Measurements from ENCODE around the gene TRIM5.
A peak's percentile ranks its signal among the peaks of the same experiment; 100 is the strongest.
"Not testable (repeated sequence)": the region's sequence is repeated elsewhere in the genome, so short reads cannot be mapped to it uniquely, and the experiment has no call there.

Gene TRIM5

GRCh38 chr11:5696210-5696609 lies 11.3 kb upstream of the TRIM5 start:
- TF ChIP-seq, protein P1, sequence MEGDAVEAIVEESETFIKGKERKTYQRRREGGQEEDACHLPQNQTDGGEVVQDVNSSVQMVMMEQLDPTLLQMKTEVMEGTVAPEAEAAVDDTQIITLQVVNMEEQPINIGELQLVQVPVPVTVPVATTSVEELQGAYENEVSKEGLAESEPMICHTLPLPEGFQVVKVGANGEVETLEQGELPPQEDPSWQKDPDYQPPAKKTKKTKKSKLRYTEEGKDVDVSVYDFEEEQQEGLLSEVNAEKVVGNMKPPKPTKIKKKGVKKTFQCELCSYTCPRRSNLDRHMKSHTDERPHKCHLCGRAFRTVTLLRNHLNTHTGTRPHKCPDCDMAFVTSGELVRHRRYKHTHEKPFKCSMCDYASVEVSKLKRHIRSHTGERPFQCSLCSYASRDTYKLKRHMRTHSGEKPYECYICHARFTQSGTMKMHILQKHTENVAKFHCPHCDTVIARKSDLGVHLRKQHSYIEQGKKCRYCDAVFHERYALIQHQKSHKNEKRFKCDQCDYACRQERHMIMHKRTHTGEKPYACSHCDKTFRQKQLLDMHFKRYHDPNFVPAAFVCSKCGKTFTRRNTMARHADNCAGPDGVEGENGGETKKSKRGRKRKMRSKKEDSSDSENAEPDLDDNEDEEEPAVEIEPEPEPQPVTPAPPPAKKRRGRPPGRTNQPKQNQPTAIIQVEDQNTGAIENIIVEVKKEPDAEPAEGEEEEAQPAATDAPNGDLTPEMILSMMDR (IDR thresholded peaks at IDR 0.05; ENCODE audit: low read length, missing control alignments): no peak
- no peak for DNase-seq (ENCODE audit: low read depth)
- H3K4me3 ChIP-seq (replicated peaks; ENCODE audit: low read depth, low read length): no peak overlapping the region

GRCh38 chr11:5695580-5695979 lies 10.7 kb upstream of the TRIM5 start:
- no peak overlapping the region for H3K4me3 ChIP-seq (replicated peaks; ENCODE audit: low read depth, low read length)
- DNase-seq (ENCODE audit: low read depth): no peak
- TF ChIP-seq, protein P1 (IDR thresholded peaks at IDR 0.05; ENCODE audit: low read length, missing control alignments): no peak

DNA sequence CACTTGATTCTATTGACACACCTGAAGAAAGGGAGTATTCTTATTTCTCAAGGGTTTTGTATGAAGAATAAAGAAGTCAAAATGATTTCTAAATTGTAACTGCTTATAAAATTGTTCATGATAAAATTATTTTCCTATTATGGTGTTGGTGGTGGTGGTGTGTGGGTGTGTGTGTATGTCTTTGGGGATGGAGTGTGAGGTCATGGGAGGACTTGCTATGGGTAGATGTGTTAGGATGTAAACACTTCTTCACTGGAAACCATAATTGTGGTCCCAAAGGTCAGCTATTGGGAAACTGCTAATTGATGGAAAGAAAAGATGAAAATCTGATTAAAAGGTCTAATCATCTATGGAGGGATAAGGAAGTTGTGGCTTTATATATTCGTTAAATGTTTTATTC lies 9.8 kb upstream of the TRIM5 start:
- TF ChIP-seq, protein P1 (IDR thresholded peaks at IDR 0.05; ENCODE audit: low read length, missing control alignments): no peak
- no peak for DNase-seq (ENCODE audit: low read depth)
- H3K4me3 ChIP-seq (replicated peaks; ENCODE audit: low read depth, low read length): no peak overlapping the region

GRCh38 chr11:5691964-5692361 lies 7.1 kb upstream of the TRIM5 start:
- no peak overlapping the region for H3K4me3 ChIP-seq (replicated peaks; ENCODE audit: low read depth, low read length)
- no peak for DNase-seq (ENCODE audit: low read depth)
- TF ChIP-seq, protein P1 (IDR thresholded peaks at IDR 0.05; ENCODE audit: low read length, missing control alignments): no peak

- H3K4me3 ChIP-seq (replicated peaks; ENCODE audit: low read depth, low read length): peak overlapping the region; percentile 60
- DNase-seq (ENCODE audit: low read depth): not testable (repeated sequence)
Measured at GRCh38 chr11:5691238-5691963, 6.5 kb upstream of the TRIM5 start.

DNA sequence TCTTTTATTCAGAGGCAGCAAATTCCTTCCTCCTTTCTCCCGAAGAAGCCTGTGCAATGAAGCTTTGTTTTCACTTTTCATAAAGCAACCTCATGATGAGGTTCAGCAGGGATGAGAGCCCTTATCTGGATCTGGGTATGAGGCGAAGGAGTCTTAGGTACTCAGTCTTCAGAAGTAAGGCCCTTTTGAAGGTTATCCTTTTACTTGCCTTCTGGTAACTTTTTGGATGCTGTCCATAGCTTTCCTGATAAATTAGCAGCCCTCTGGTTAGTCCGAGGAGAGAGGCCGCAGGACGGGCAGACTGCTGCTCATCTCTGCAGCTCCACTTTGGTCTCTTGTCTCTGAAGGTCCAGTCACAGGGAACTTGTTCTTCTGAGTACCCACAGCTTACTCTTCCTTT lies 5.9 kb upstream of the TRIM5 start:
- H3K4me3 ChIP-seq (replicated peaks; ENCODE audit: low read depth, low read length): peak overlapping the region; percentile 60
- TF ChIP-seq, protein P1 (IDR thresholded peaks at IDR 0.05; ENCODE audit: low read length, missing control alignments): no peak
- peak; percentile 29 for DNase-seq (ENCODE audit: low read depth)

GRCh38 chr11:5690216-5690615 lies 5.3 kb upstream of the TRIM5 start:
- peak overlapping the region; percentile 60 for H3K4me3 ChIP-seq (replicated peaks; ENCODE audit: low read depth, low read length)
- TF ChIP-seq, protein P1 (IDR thresholded peaks at IDR 0.05; ENCODE audit: low read length, missing control alignments): no peak
- peak; percentile 53 for DNase-seq (ENCODE audit: low read depth)

All from fibroblast of pulmonary artery (primary cell).